GM19351 (cell line): ENCODE data around the gene ACVR2A.
A peak's percentile ranks its signal among the peaks of the same experiment; 100 is the strongest.

Experiments
- ATAC-seq: cut with Tn5 transposase; IDR thresholded peaks from one replicate; pipeline ENCODE4 v1.9.1; 2021; ENCODE audit warnings: mild to moderate bottlenecking, moderate library complexity; ENCODE audit not compliant: unreplicated experiment

ACVR2A gene

GRCh38 chr2:147854557-147855134, 9.8 kb downstream of the ACVR2A start:
- no peak for ATAC-seq

- ATAC-seq, result no peak
These were observed 10.5 kb downstream of the ACVR2A start for GRCh38 chr2:147855316-147855715.

GRCh38 chr2:147855977-147856376, 11.1 kb downstream of the ACVR2A start:
- ATAC-seq, result no peak

- ATAC-seq, result no peak
These were observed 15.2 kb downstream of the ACVR2A start for GRCh38 chr2:147860009-147860408.

GRCh38 chr2:147862859-147863516, 18.2 kb downstream of the ACVR2A start:
- no peak for ATAC-seq

GRCh38 chr2:147863835-147864234, 19.0 kb downstream of the ACVR2A start:
- no peak for ATAC-seq

GRCh38 chr2:147865560-147865959, 20.7 kb downstream of the ACVR2A start:
- no peak for ATAC-seq

- ATAC-seq, result no peak
These were observed 22.2 kb downstream of the ACVR2A start for GRCh38 chr2:147867050-147867449.

- no peak for ATAC-seq
These were observed 25.1 kb downstream of the ACVR2A start for GRCh38 chr2:147869934-147870333.

- no peak for ATAC-seq
These were observed 28.1 kb downstream of the ACVR2A start for GRCh38 chr2:147872967-147873366.

- no peak for ATAC-seq
These were observed 29.1 kb downstream of the ACVR2A start for GRCh38 chr2:147873859-147874483.

- no peak for ATAC-seq
These were observed 35.0 kb downstream of the ACVR2A start for GRCh38 chr2:147879846-147880245.

GRCh38 chr2:147882631-147883030, 37.8 kb downstream of the ACVR2A start:
- ATAC-seq, result no peak

GRCh38 chr2:147884830-147885229, 40.0 kb downstream of the ACVR2A start:
- ATAC-seq, result no peak

GRCh38 chr2:147886136-147886535, 41.3 kb downstream of the ACVR2A start:
- ATAC-seq, result no peak

GRCh38 chr2:147888680-147889079, 43.9 kb downstream of the ACVR2A start:
- peak; percentile 82 for ATAC-seq

GRCh38 chr2:147904051-147904450, 59.2 kb downstream of the ACVR2A start:
- ATAC-seq, result no peak

- no peak for ATAC-seq
These were observed 64.3 kb downstream of the ACVR2A start for GRCh38 chr2:147909178-147909577.

- ATAC-seq, result peak; percentile 56
These were observed 66.2 kb downstream of the ACVR2A start for GRCh38 chr2:147910990-147911473.

- no peak for ATAC-seq
These were observed 69.1 kb downstream of the ACVR2A start for GRCh38 chr2:147913701-147914480.

GRCh38 chr2:147916067-147916466, 71.2 kb downstream of the ACVR2A start:
- ATAC-seq, result no peak
